HG03159 (cell line): ENCODE measurements around the gene KLHL11.

ENCODE experiments used
- ATAC-seq: cut with Tn5 transposase; IDR thresholded peaks from one replicate; pipeline ENCODE4 v1.9.1; 2021; ENCODE audit warnings: mild to moderate bottlenecking, moderate library complexity; ENCODE audit not compliant: unreplicated experiment

KLHL11 gene

GRCh38 chr17:41811549-41812380 lies 53.5 kb downstream of the KLHL11 start, which contains the start of gene P3H4:
P3H4 (minus strand) TSS chr17:41811949; CDS start chr17:41811915, 34 bp downstream.
- peak; percentile 58 for ATAC-seq

DNA sequence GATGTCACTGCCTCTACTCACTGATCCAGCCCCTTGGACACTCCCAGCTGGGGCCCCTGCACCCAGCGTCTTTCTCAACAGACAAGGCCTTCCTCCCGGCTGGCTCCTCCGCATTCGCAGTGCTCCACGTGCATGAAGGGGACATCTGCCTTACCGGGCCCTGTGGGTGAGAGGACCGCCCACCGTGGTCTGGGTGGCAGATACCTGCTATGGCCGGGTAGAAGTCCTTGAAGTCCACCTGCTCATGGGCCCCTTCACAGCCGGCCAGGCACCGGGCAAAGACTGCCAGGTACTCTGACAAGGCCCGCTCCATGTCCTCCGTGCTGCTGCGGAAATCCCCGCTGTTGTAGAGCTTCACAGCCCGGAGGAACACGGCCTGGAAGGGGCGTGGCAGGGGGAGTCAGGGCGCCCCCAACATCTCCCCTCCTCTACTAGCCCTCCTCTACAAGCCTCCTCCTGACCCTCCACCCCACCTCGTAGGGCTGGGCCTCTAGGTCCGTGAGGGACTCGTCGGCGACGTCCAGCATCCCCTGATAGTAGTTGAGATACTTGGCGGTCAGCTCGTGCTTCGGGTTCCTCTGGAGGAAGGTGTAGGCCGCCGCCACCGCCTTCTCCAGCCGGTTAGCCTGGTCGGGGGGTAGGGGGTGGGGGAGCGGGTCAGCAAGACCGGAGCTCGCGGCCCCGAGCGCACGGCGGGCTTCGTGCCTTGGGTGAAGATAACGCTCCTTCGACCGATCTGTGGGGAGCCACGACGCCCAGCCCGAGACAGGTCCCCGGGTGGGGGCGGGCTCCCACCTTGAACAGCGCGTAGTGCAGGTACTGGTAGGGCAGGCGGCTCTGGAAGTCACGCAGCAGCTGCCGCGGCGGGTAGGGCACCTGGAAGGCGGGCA lies 54.3 kb downstream of the KLHL11 start:
- no peak for ATAC-seq

- no peak for ATAC-seq
These were observed 58.4 kb downstream of the KLHL11 start for GRCh38 chr17:41806685-41807445.
